Left lung (tissue), 14 donors: ENCODE data around the gene METTL24. TPM values are rescaled to one million over a fixed set of nuclear protein-coding genes. Genes with fewer than 3 reads are reported as not detected.

Source experiments
- ATAC-seq: fragments of 200-7000 bp; cut with Tn5 transposase; one replicate; pipeline ENCODE4 v1.9.1; 2020; ENCODE audit warnings: moderate library complexity
- DNase-seq, 4 donors: peaks; one replicate each; pipeline ENCODE4 v3.0.0-alpha.2; 2013 to 2020
- H3K27ac ChIP-seq, 2 donors: fragments of 200-600 bp; sonication (generic) in 1 of 2; one replicate each; pipeline versions ENCODE4 v1.5.0 to v1.8.0; 2020 to 2021
- H3K27me3 ChIP-seq, 2 donors: fragments of 200-600 bp; sonication (generic) in 1 of 2; one replicate each; pipeline versions ENCODE4 v1.5.0 to v1.8.0; 2020 to 2021
- H3K36me3 ChIP-seq, 2 donors: fragments of 200-600 bp; sonication (generic) in 1 of 2; one replicate each; pipeline versions ENCODE4 v1.5.0 to v1.8.0; 2020 to 2021
- H3K4me1 ChIP-seq, 2 donors: fragments of 200-600 bp; one replicate each; pipeline ENCODE4 v1.8.0; 2021
- H3K4me3 ChIP-seq, 2 donors: fragments of 200-600 bp; sonication (generic) in 1 of 2; one replicate each; pipeline versions ENCODE4 v1.5.0 to v1.8.0; 2020 to 2021; ENCODE audit warnings: mild to moderate bottlenecking in 1 of 2
- H3K9me3 ChIP-seq, 2 donors: fragments of 200-600 bp; sonication (generic) in 1 of 2; one replicate each; pipeline versions ENCODE4 v1.5.0 to v1.8.0; 2020 to 2021
- intact Hi-C, 2 donors: fragments of 100-400 bp; cut with DNase I; formaldehyde crosslinking; loops; one replicate each; pipeline versions ENCODE4 v1.11.2 to v1.14.2; 2022
- long read RNA-seq, 12 donors: library from polyadenylated mRNA in 2 of 12; unstranded in 2 of 12; transcript quantifications; one replicate each; pipeline ENCODE4 v2.0.0 and lab custom pipeline, GENCODE V29; 2019 to 2026
- polyA plus RNA-seq, 6 donors: library from polyadenylated mRNA; unstranded; fragments of 120-200 nt; gene quantifications; one replicate each; pipeline ENCODE4 v1.2.1, GENCODE V29; 2013; ENCODE audit not compliant: insufficient read length in 6 of 6
- total RNA-seq, 2 donors: library from RNA; stranded (reverse); fragmentation: NEBNext Ultra II Directional; extraction: Animal tissue kit (Norgen Biotek cat#: 25700); gene quantifications; one replicate each; pipeline ENCODE4 v1.2.1, GENCODE V29; 2021
- TF ChIP-seq, protein P1 (sequence below), 2 donors: fragments of 200-600 bp; sonication (generic) in 1 of 2; IDR thresholded peaks; one replicate each; pipeline versions ENCODE4 v1.5.0 to v1.8.0; 2021; ENCODE audit warnings: antibody characterized with exemption in 2 of 2
- donor health status: DM: no; HTN: yes; CAD: no.
- donor health status: DM: no; HTN: no; CAD: no.

The METTL24 gene, protein sequence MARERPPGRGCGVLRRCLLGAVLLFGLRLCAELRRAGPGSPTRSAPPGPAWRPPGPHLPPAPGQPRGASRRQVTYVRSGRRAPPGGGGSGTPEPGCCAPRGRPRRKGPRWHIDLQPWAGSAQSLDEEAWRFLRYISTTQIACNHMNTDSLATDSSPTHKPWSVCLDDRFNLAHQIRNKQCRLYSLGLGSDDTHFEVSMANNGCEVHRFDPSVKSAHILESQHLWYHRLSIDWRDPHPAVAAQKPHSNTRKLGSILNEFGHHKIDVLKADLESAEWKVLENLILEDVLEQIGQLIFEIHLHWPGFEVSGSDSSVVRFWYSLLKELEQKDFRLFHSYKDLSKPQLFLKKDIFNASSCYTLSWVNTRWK
- total RNA-seq (1 to 10 TPM; 3.3 to 3.6 TPM), polyA plus RNA-seq (1 to 10 TPM; 2.3 to 5.1 (median 3.0) TPM)
- long read RNA-seq, donor 1 = 0 reads
- long read RNA-seq, donor 2, partial matches to known transcripts = 0 of 1 reads
- long read RNA-seq, donor 2, other reads (novel, unspliced or antisense) = 0 of 1 reads
- long read RNA-seq, donor 3, partial matches to known transcripts = 0 of 1 reads
- long read RNA-seq, donor 3, other reads (novel, unspliced or antisense) = 0 of 1 reads
- long read RNA-seq, donor 4 = 0 reads
- long read RNA-seq, donor 5, partial matches to known transcripts = 0 of 1 reads
- long read RNA-seq, donor 5, other reads (novel, unspliced or antisense) = 0 of 1 reads
- long read RNA-seq, donor 6, partial matches to known transcripts = 0 of 1 reads
- long read RNA-seq, donor 6, other reads (novel, unspliced or antisense) = 0 of 1 reads
- long read RNA-seq, donor 7, partial matches to known transcripts = 0 of 1 reads
- long read RNA-seq, donor 7, other reads (novel, unspliced or antisense) = 0 of 1 reads
- long read RNA-seq, donor 8, partial matches to known transcripts = 0 of 3 reads
- long read RNA-seq, donor 8, other reads (novel, unspliced or antisense) = 0 of 3 reads
- long read RNA-seq, donor 9 = 0 reads
- long read RNA-seq, donor 10 = 0 reads
- long read RNA-seq, donor 11 = 0 reads
- long read RNA-seq, donor 12 = 0 reads

GRCh38 chr6:110357664-110358552 lies at the start of gene METTL24:
TSS of gene METTL24 (minus strand) at chr6:110358349. CDS start at chr6:110358272, 77 bp downstream.
- peak in 3 of 4 donors; percentile 40 to 72 (median 67) for DNase-seq
- Histone ChIP-seq H3K27ac (peak within 1 kb of the TSS in 1 of 2 donors; percentile 50), H3K27me3 (peaks cover 12 to 53% of the 10 kb centered on the region in 2 donors), H3K36me3 (no peaks in the 10 kb centered on the region), H3K9me3 (no peaks in the 10 kb centered on the region), H3K4me3 (peak within 1 kb of the TSS; percentile 31 to 39), H3K4me1 (peaks cover 4 to 7% of the 10 kb centered on the region in 2 donors)
- ATAC-seq = peak; percentile 68
- TF ChIP-seq, protein P1, sequence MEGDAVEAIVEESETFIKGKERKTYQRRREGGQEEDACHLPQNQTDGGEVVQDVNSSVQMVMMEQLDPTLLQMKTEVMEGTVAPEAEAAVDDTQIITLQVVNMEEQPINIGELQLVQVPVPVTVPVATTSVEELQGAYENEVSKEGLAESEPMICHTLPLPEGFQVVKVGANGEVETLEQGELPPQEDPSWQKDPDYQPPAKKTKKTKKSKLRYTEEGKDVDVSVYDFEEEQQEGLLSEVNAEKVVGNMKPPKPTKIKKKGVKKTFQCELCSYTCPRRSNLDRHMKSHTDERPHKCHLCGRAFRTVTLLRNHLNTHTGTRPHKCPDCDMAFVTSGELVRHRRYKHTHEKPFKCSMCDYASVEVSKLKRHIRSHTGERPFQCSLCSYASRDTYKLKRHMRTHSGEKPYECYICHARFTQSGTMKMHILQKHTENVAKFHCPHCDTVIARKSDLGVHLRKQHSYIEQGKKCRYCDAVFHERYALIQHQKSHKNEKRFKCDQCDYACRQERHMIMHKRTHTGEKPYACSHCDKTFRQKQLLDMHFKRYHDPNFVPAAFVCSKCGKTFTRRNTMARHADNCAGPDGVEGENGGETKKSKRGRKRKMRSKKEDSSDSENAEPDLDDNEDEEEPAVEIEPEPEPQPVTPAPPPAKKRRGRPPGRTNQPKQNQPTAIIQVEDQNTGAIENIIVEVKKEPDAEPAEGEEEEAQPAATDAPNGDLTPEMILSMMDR (IDR thresholded peaks at IDR 0.05) = no peak
- intact Hi-C loops = no loop called here

DNA sequence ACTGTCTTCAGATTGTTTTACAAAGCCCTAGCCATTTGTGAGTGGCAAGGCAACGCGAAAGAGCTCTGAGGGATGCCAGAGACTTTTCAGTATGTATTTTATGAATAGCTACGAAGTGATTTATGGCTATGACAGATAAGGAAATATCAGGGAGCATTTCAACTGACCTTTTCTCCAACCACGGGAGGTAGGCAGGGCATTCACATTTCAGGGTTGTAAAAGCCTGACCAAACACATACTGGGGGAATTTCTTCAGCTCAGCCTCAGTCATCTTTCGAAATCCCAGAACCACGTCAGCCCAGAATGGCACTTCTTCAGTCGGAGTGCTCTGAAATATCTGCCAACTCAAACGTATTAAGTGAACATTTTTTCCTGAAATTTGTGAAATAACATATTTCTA lies 46.5 kb upstream of the METTL24 start:
- Histone ChIP-seq H3K27ac (no peak overlapping the region), H3K4me3 (no peak overlapping the region), H3K27me3 (peaks cover 0 to 7% of the 10 kb centered on the region in 2 donors), H3K36me3 (no peaks in the 10 kb centered on the region), H3K9me3 (no peaks in the 10 kb centered on the region), H3K4me1 (peaks cover 0 to 1% of the 10 kb centered on the region in 2 donors)
- TF ChIP-seq, protein P1 (IDR thresholded peaks at IDR 0.05) = no peak
- no peak for ATAC-seq
- intact Hi-C loops = no loop called here
- DNase-seq = no peak

DNA sequence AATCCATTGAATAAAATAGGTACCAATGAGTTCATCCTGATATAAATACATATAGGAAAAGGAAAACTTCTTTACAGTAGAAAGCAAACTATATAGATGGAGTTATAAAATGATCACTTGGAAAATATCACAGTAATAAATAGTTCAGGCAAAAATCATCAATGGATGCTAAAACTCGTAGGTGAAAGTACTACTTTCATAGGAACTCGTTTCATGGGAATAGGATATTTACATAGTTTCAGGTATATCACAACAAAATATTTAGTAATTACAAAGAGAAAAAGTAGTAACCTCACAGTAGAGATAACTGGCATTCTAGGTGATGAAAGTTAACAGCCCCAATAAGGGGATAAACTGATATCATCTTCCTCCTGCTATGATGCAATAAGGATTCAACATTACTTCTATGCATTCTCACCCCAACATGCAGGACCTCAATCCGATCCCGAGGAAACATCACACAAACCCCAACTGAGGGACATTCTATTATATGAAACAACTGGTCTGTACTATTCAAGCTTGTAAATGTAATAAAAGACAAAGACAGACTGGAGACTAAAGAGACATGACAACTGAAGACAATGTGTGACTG lies 43.5 kb upstream of the METTL24 start:
- no peak overlapping the region for H3K4me3 ChIP-seq
- TF ChIP-seq, protein P1 (IDR thresholded peaks at IDR 0.05) = no peak
- H3K27me3 ChIP-seq = peaks cover 0 to 8% of the 10 kb centered on the region in 2 donors
- no peaks in the 10 kb centered on the region for H3K36me3 ChIP-seq
- no peak overlapping the region for H3K27ac ChIP-seq
- intact Hi-C loops = no loop called here
- no peak for DNase-seq
- ATAC-seq = no peak
- H3K4me1 ChIP-seq = peaks cover 0 to 8% of the 10 kb centered on the region in 2 donors
- no peaks in the 10 kb centered on the region for H3K9me3 ChIP-seq

- Histone ChIP-seq H3K27ac (no peak overlapping the region), H3K36me3 (no peaks in the 10 kb centered on the region), H3K4me3 (peak overlapping the region; percentile 16 to 23), H3K27me3 (peaks cover 0 to 8% of the 10 kb centered on the region in 2 donors), H3K9me3 (no peaks in the 10 kb centered on the region), H3K4me1 (peaks cover 0 to 8% of the 10 kb centered on the region in 2 donors)
- DNase-seq = no peak
- intact Hi-C loops = no loop called here
- no peak for ATAC-seq
- TF ChIP-seq, protein P1 (IDR thresholded peaks at IDR 0.05) = no peak
These were observed 42.1 kb upstream of the METTL24 start for GRCh38 chr6:110400208-110400607.
